GM21529 (cell line): ENCODE measurements around the gene UFL1.
A peak's percentile ranks its signal among the peaks of the same experiment; 100 is the strongest.
"Not testable (repeated sequence)": the region's sequence is repeated elsewhere in the genome, so short reads cannot be mapped to it uniquely, and the experiment has no call there.

Experiments
- ATAC-seq: cut with Tn5 transposase; IDR thresholded peaks from one replicate; pipeline ENCODE4 v1.9.1; 2021; ENCODE audit not compliant: unreplicated experiment

Gene UFL1

GRCh38 chr6:96521644-96522464 is at the start of gene UFL1:
TSS of gene UFL1 (plus strand) at chr6:96521806. CDS start at chr6:96521874, 68 bp downstream.
- ATAC-seq: peak; percentile 97

- not testable (repeated sequence) for ATAC-seq
These were observed 49.3 kb upstream of the UFL1 start for GRCh38 chr6:96472291-96472690.

- ATAC-seq: no peak
These were observed 42.9 kb upstream of the UFL1 start for GRCh38 chr6:96478695-96479094.

GRCh38 chr6:96491926-96492325 is 29.7 kb upstream of the UFL1 start:
- no peak for ATAC-seq

GRCh38 chr6:96499781-96500180 is 21.8 kb upstream of the UFL1 start:
- ATAC-seq: no peak

GRCh38 chr6:96502915-96503314 is 18.7 kb upstream of the UFL1 start:
- ATAC-seq: no peak

GRCh38 chr6:96505363-96505762 is 16.2 kb upstream of the UFL1 start:
- ATAC-seq: no peak

GRCh38 chr6:96509281-96509680 is 12.3 kb upstream of the UFL1 start:
- ATAC-seq: no peak

- no peak for ATAC-seq
These were observed 1.2 kb upstream of the UFL1 start for GRCh38 chr6:96520171-96521115.

- peak; percentile 15 for ATAC-seq
These were observed 331 bp upstream of the UFL1 start for GRCh38 chr6:96521306-96521643.

GRCh38 chr6:96522465-96523009 is 931 bp downstream of the UFL1 start:
- ATAC-seq: peak; percentile 30

GRCh38 chr6:96528193-96528592 is 6.6 kb downstream of the UFL1 start:
- no peak for ATAC-seq

- no peak for ATAC-seq
These were observed 10.8 kb downstream of the UFL1 start for GRCh38 chr6:96532399-96532798.

GRCh38 chr6:96537726-96538125 is 16.1 kb downstream of the UFL1 start:
- ATAC-seq: no peak

- no peak for ATAC-seq
These were observed 21.1 kb downstream of the UFL1 start for GRCh38 chr6:96542702-96543101.

GRCh38 chr6:96545882-96546281 is 24.3 kb downstream of the UFL1 start:
- no peak for ATAC-seq

- ATAC-seq: no peak
These were observed 26.0 kb downstream of the UFL1 start for GRCh38 chr6:96547654-96548053.

- no peak for ATAC-seq
These were observed 33.0 kb downstream of the UFL1 start for GRCh38 chr6:96554558-96554957.

- not testable (repeated sequence) for ATAC-seq
These were observed 38.1 kb downstream of the UFL1 start for GRCh38 chr6:96559740-96560139.

GRCh38 chr6:96562886-96563285 is 41.3 kb downstream of the UFL1 start, which contains the start of gene FHL5:
TSS of gene FHL5 (plus strand) at chr6:96563128. CDS start at chr6:96603614, 40,486 bp downstream.
- ATAC-seq: no peak

GRCh38 chr6:96563853-96564252 is 42.2 kb downstream of the UFL1 start:
- no peak for ATAC-seq

GRCh38 chr6:96570053-96570452 is 48.4 kb downstream of the UFL1 start:
- no peak for ATAC-seq
